Lower leg skin (tissue), 3 donors: Measurements from ENCODE around the gene TMCC1.

Experiments used
- CTCF ChIP-seq, 3 donors: fragments of 450-650 bp; IDR thresholded peaks; one replicate each; pipeline ENCODE4 v1.5.1; 2016; ENCODE audit warnings: antibody characterized with exemption in 3 of 3, mild to moderate bottlenecking in 3 of 3, moderate library complexity in 2 of 3
- POLR2A ChIP-seq, 2 donors: fragments of 450-650 bp; IDR thresholded peaks; one replicate each; pipeline ENCODE4 v1.6.1; 2016 to 2017; ENCODE audit warnings: antibody characterized with exemption in 2 of 2, mild to moderate bottlenecking in 1 of 2, moderate library complexity in 1 of 2

GRCh38 chr3:129708328-129708861, 185.1 kb downstream of the TMCC1 start:
- TF ChIP-seq CTCF (IDR thresholded peaks at IDR 0.05) (no peak), POLR2A (IDR thresholded peaks at IDR 0.05) (no peak)
